IMR-90 (cell line): ENCODE measurements around the gene INPP5D. TPM values are rescaled to one million over a fixed set of nuclear protein-coding genes. Genes with fewer than 3 reads are reported as not detected.

Experiments
- ATAC-seq: fragments of 200-7000 bp; cut with Tn5 transposase; 2 replicates; pipeline ENCODE4 v1.9.1; 2020; ENCODE audit warnings: low read depth, mild to moderate bottlenecking, moderate library complexity
- BruUV-seq: library from RNA; stranded (reverse); fragments of 400-500 nt; replicated peaks from 2 replicates; lab custom pipeline; 2021; lab: Mats Ljungman, UMichigan
- CTCF ChIA-PET: fragments of 300-600 bp; formaldehyde crosslinking; extraction: SDS; loops from one replicate; lab custom pipeline; 2021; ENCODE audit warnings: antibody characterized with exemption; lab: Yijun Ruan, JAX
- POLR2A ChIA-PET: fragments of 300-600 bp; sonication (Branson Sonifier 250); formaldehyde crosslinking; loops from one replicate; lab custom pipeline; 2022; ENCODE audit warnings: antibody characterized with exemption; ENCODE audit not compliant: unreplicated experiment; lab: Charles Lee
- DNase-seq: peaks from one replicate; pipeline ENCODE4 v3.0.0; 2013
- H2AFZ ChIP-seq: replicated peaks from 2 replicates; pipeline ENCODE3; 2013; ENCODE audit warnings: low read length, mild to moderate bottlenecking; ENCODE audit not compliant: poor library complexity
- H2AK5ac ChIP-seq: 2 replicates; pipeline ENCODE4 v1.6.1; 2013; ENCODE audit warnings: low read depth, low read length, inconsistent platforms
- H2AK9ac ChIP-seq: replicated peaks from 2 replicates; pipeline ENCODE3; 2013; ENCODE audit warnings: mild to moderate bottlenecking, low read depth, low read length, moderate library complexity; ENCODE audit not compliant: poor library complexity
- H2BK120ac ChIP-seq: 2 replicates; pipeline ENCODE4 v1.6.1; 2013; ENCODE audit warnings: low read depth, low read length, inconsistent platforms
- H2BK15ac ChIP-seq: 3 replicates; pipeline ENCODE4 v1.6.1; 2013; ENCODE audit warnings: low read depth, low read length, inconsistent platforms
- H2BK20ac ChIP-seq: 2 replicates; pipeline ENCODE4 v1.6.1; 2013; ENCODE audit warnings: low read depth, mild to moderate bottlenecking, inconsistent platforms, low read length, moderate library complexity
- H2BK5ac ChIP-seq: 2 replicates; pipeline ENCODE4 v1.6.1; 2013; ENCODE audit warnings: mild to moderate bottlenecking, low read depth, low read length, inconsistent platforms; ENCODE audit not compliant: poor library complexity, severe bottlenecking
- H3K14ac ChIP-seq: replicated peaks from 2 replicates; pipeline ENCODE4 v1.6.1; 2013; ENCODE audit warnings: low read depth, low read length, inconsistent platforms
- H3K18ac ChIP-seq: 2 replicates; pipeline ENCODE4 v1.6.1; 2013; ENCODE audit warnings: low read depth, low read length, control low read depth
- H3K23ac ChIP-seq: 2 replicates; pipeline ENCODE4 v1.6.1; 2013; ENCODE audit warnings: low read depth, low read length, inconsistent platforms
- H3K27ac ChIP-seq: 2 replicates; pipeline ENCODE4 v1.5.1; 2013; ENCODE audit warnings: mild to moderate bottlenecking, control low read depth, low read length; ENCODE audit not compliant: insufficient read depth
- H3K27me3 ChIP-seq: 2 replicates; pipeline ENCODE4 v1.6.1; 2013; ENCODE audit warnings: low read length; ENCODE audit not compliant: control insufficient read depth, insufficient read depth
- H3K36me3 ChIP-seq: 2 replicates; pipeline ENCODE4 v1.6.1; 2013; ENCODE audit warnings: low read length, mixed read lengths; ENCODE audit not compliant: control insufficient read depth, insufficient read depth
- H3K4ac ChIP-seq: 2 replicates; pipeline ENCODE4 v1.6.1; 2013; ENCODE audit warnings: low read depth, low read length, inconsistent platforms
- H3K4me1 ChIP-seq: 2 replicates; pipeline ENCODE4 v1.6.1; 2013; ENCODE audit warnings: low read length, mixed read lengths; ENCODE audit not compliant: control insufficient read depth, insufficient read depth
- H3K4me2 ChIP-seq: 2 replicates; pipeline ENCODE4 v1.6.1; 2013; ENCODE audit warnings: low read depth, mild to moderate bottlenecking, control low read depth, low read length, moderate library complexity
- H3K4me3 ChIP-seq: 2 replicates; pipeline ENCODE4 v1.5.1; 2013; ENCODE audit warnings: low read depth, mild to moderate bottlenecking, control low read depth, low read length, moderate library complexity; ENCODE audit not compliant: insufficient read depth
- H3K56ac ChIP-seq: 2 replicates; pipeline ENCODE4 v1.6.1; 2013; ENCODE audit warnings: low read length, inconsistent platforms; ENCODE audit not compliant: insufficient read depth; ENCODE audit errors: extremely low read depth
- H3K79me1 ChIP-seq, 2 experiments: 2 replicates each; pipeline ENCODE4 v1.6.1; 2013; ENCODE audit warnings: low read length in 2 of 2, inconsistent platforms in 1 of 2, low read depth in 1 of 2
- H3K9ac ChIP-seq: 2 replicates; pipeline ENCODE4 v1.6.1; 2013; ENCODE audit warnings: low read depth, low read length, control low read depth
- H3K9me1 ChIP-seq: 2 replicates; pipeline ENCODE4 v1.6.1; 2013; ENCODE audit warnings: low read length, inconsistent platforms; ENCODE audit not compliant: insufficient read depth
- H3K9me3 ChIP-seq: 2 replicates; pipeline ENCODE4 v1.6.1; 2013; ENCODE audit warnings: low read length; ENCODE audit not compliant: control insufficient read depth, insufficient read depth
- H4K20me1 ChIP-seq: 2 replicates; pipeline ENCODE4 v1.6.1; 2013; ENCODE audit warnings: low read length, inconsistent platforms; ENCODE audit not compliant: insufficient read depth
- H4K5ac ChIP-seq: 2 replicates; pipeline ENCODE4 v1.6.1; 2013; ENCODE audit warnings: mild to moderate bottlenecking, low read depth, low read length, control low read depth
- H4K8ac ChIP-seq, 2 experiments: 2 replicates each; pipeline ENCODE4 v1.6.1; 2013; ENCODE audit warnings: low read depth in 2 of 2, low read length in 2 of 2, control low read depth in 1 of 2, inconsistent platforms in 1 of 2
- H4K91ac ChIP-seq: 2 replicates; pipeline ENCODE4 v1.6.1; 2013; ENCODE audit warnings: low read depth, low read length, inconsistent platforms; ENCODE audit not compliant: insufficient read depth
- CHD1 ChIP-seq: IDR thresholded peaks from 2 replicates; pipeline ENCODE4 v1.6.1; 2012; ENCODE audit warnings: low read depth, low read length, improper control_type of control experiment
- FOS ChIP-seq: fragments of 150-350 bp; IDR thresholded peaks from 2 replicates; pipeline ENCODE4 v1.6.1; 2016; ENCODE audit warnings: low read depth, low read length
- MAZ ChIP-seq: IDR thresholded peaks from 2 replicates; pipeline ENCODE4 v1.6.1; 2012; ENCODE audit warnings: low read depth, mild to moderate bottlenecking, low read length, improper control_type of control experiment, moderate library complexity, borderline replicate concordance
- MXI1 ChIP-seq: IDR thresholded peaks from 2 replicates; pipeline ENCODE4 v1.6.1; 2012; ENCODE audit warnings: low read depth, mild to moderate bottlenecking, low read length, moderate library complexity, borderline replicate concordance
- POLR2A ChIP-seq: IDR thresholded peaks from 2 replicates; pipeline ENCODE4 v1.6.1; 2012; ENCODE audit warnings: mild to moderate bottlenecking, low read depth, low read length
- RAD21 ChIP-seq: IDR thresholded peaks from 2 replicates; pipeline ENCODE4 v1.6.1; 2012; ENCODE audit warnings: low read length, improper control_type of control experiment
- RCOR1 ChIP-seq: IDR thresholded peaks from 2 replicates; pipeline ENCODE4 v1.6.1; 2012; ENCODE audit warnings: mild to moderate bottlenecking, low read length, improper control_type of control experiment; ENCODE audit not compliant: insufficient replicate concordance
- SMC3 ChIP-seq: fragments of 150-350 bp; IDR thresholded peaks from 2 replicates; pipeline ENCODE4 v1.6.1; 2016; ENCODE audit warnings: low read depth, mild to moderate bottlenecking, antibody characterized with exemption, low read length, moderate library complexity
- WGBS, 2 experiments: methylation state at CpG; one replicate each; pipeline versions ENCODE4 v1.1.5 to v1.1.7; 2013; ENCODE audit warnings: missing lambda C conversion rate in 2 of 2; ENCODE audit not compliant: insufficient read length in 1 of 2; ENCODE audit errors: extremely low coverage in 2 of 2; 5-methylcytosine and 5-hydroxymethylcytosine counted together
- dilution Hi-C: fragments of 300-500 bp; cut with HindIII; formaldehyde crosslinking; loops from one replicate; pipeline ENCODE4 v1.14.3; 2018; ENCODE audit warnings: low sequenced_read_pairs; ENCODE audit not compliant: unreplicated experiment
- in situ Hi-C: fragments of 300-500 bp; cut with MboI; formaldehyde crosslinking; loops from 3 replicates; pipeline ENCODE4 v1.14.3; 2019; ENCODE audit warnings: low sequenced_read_pairs, inconsistent platforms, mixed read lengths
- intact Hi-C: fragments of 100-400 bp; cut with micrococcal nuclease; formaldehyde crosslinking; loops from 2 replicates; pipeline ENCODE4 v1.10.0; 2022
- polyA plus RNA-seq, 3 experiments: library from polyadenylated mRNA; depleted of rRNA; stranded (reverse); fragments of >200 nt; gene quantifications; 2 replicates each; pipeline ENCODE4 v1.2.3, GENCODE V29; 2012; ENCODE audit warnings: low replicate concordance in 1 of 3
- total RNA-seq: library from RNA; depleted of rRNA; stranded (reverse); fragments of >200 nt; gene quantifications from 2 replicates; pipeline ENCODE4 v1.2.3, GENCODE V29; 2012
- TF ChIP-seq, protein P1 (sequence below): conservative IDR thresholded peaks from 2 replicates; pipeline ENCODE4 v1.5.1; 2012; ENCODE audit warnings: mild to moderate bottlenecking, low read depth, low read length, improper control_type of control experiment

INPP5D gene
- total and polyA plus RNA-seq, 2 of the 4 experiments (the other 2 are of a cell fraction), result 0.18 to 0.29 TPM

DNA sequence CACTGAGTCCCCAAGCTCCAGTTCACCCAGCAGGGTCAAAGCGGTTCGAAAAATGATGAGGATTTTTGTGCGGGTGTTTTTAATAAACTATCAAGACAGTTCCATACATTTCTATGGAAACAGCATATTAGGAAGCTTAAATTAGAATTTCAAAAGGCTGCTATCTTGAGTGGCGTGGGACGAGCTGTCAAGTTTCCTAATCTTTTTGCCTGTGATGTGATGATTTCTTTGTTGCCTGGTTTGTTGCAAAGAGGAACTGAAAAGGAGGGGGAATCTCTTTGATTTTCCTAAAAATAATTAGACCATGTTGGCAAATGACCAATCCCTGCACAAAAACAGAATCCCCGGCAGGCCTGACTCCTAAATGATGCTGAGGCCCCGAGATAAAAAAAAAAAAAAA, 125.2 kb downstream of the INPP5D start:
- ATAC-seq, result no peak
- in situ Hi-C loops, result no loop called here

More for the DNA sequence above, 125.2 kb downstream of the INPP5D start:
- no peaks in the 10 kb centered on the region for H3K4me1 ChIP-seq
- no peak overlapping the region for H3K4me2 ChIP-seq
- no peaks in the 10 kb centered on the region for H3K79me1 ChIP-seq
- POLR2A ChIA-PET, result no interaction called here
- H3K4ac ChIP-seq, result no peak overlapping the region
- DNase-seq, result no peak
- H2BK20ac ChIP-seq, result no peak overlapping the region
- H3K56ac ChIP-seq, result no peak overlapping the region
- no peak overlapping the region for H3K9ac ChIP-seq
- H4K91ac ChIP-seq, result no peak overlapping the region
- no CpG with 5 or more reads among the region's 7 CpGs for WGBS, 2 experiments
- no peak overlapping the region for H2AFZ ChIP-seq
- H3K36me3 ChIP-seq, result no peaks in the 10 kb centered on the region
- no peak overlapping the region for H4K5ac ChIP-seq
- intact Hi-C loops (no loop called here), dilution Hi-C loops (no loop called here)
- no peaks in the 10 kb centered on the region for H3K9me3 ChIP-seq
- H4K20me1 ChIP-seq, result no peaks in the 10 kb centered on the region
- H3K23ac ChIP-seq, result no peak overlapping the region
- H2BK120ac ChIP-seq, result no peak overlapping the region
- no peak overlapping the region for H2BK5ac ChIP-seq
- no peaks in the 10 kb centered on the region for H3K9me1 ChIP-seq
- no peak overlapping the region for H2BK15ac ChIP-seq
- no peak overlapping the region for H3K4me3 ChIP-seq
- H4K8ac ChIP-seq, result no peak overlapping the region
- BruUV-seq, result no TSS peak
- no peak overlapping the region for H2AK9ac ChIP-seq
- no peak overlapping the region for H2AK5ac ChIP-seq
- H3K18ac ChIP-seq, result no peak overlapping the region
- CTCF ChIA-PET, result no interaction called here
- peaks cover 15% of the 10 kb centered on the region for H3K27me3 ChIP-seq
- H3K14ac ChIP-seq, result no peak overlapping the region
- TF ChIP-seq MAZ (no peak), FOS (no peak), POLR2A (no peak), MXI1 (no peak), CHD1 (no peak), SMC3 (no peak), RAD21 (no peak), RCOR1 (no peak)
- TF ChIP-seq, protein P1, sequence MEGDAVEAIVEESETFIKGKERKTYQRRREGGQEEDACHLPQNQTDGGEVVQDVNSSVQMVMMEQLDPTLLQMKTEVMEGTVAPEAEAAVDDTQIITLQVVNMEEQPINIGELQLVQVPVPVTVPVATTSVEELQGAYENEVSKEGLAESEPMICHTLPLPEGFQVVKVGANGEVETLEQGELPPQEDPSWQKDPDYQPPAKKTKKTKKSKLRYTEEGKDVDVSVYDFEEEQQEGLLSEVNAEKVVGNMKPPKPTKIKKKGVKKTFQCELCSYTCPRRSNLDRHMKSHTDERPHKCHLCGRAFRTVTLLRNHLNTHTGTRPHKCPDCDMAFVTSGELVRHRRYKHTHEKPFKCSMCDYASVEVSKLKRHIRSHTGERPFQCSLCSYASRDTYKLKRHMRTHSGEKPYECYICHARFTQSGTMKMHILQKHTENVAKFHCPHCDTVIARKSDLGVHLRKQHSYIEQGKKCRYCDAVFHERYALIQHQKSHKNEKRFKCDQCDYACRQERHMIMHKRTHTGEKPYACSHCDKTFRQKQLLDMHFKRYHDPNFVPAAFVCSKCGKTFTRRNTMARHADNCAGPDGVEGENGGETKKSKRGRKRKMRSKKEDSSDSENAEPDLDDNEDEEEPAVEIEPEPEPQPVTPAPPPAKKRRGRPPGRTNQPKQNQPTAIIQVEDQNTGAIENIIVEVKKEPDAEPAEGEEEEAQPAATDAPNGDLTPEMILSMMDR, result no peak
- H3K27ac ChIP-seq, result no peak overlapping the region
